HepG2 (cell line): ENCODE data around the gene TMEM200C. TPM values are rescaled to one million over a fixed set of nuclear protein-coding genes. Genes with fewer than 3 reads are reported as not detected.
A peak's percentile ranks its signal among the peaks of the same experiment; 100 is the strongest.

Experiments
- FOSL2 ChIP-seq: sonication (generic); formaldehyde crosslinking; IDR thresholded peaks from 2 replicates; pipeline ENCODE4 v1.4.0; 2020; ENCODE audit warnings: missing genetic modification reagents
- HNF4G ChIP-seq, 2 experiments: sonication (generic) in 1 of 2; formaldehyde crosslinking in 1 of 2; IDR thresholded peaks; 2 replicates each; pipeline versions ENCODE4 v1.4.0 to v1.6.1; 2011 to 2020; ENCODE audit warnings: borderline replicate concordance in 2 of 2, low read depth in 2 of 2, mild to moderate bottlenecking in 2 of 2, low read length in 1 of 2, missing genetic modification reagents in 1 of 2, moderate library complexity in 1 of 2
- HNRNPUL1 ChIP-seq: fragments of 200-400 bp; formaldehyde crosslinking; IDR thresholded peaks from 2 replicates; pipeline ENCODE4 v1.6.1; 2017; ENCODE audit warnings: low read depth, mild to moderate bottlenecking, low read length, moderate library complexity
- KIAA2018 ChIP-seq: sonication (generic); formaldehyde crosslinking; IDR thresholded peaks from 2 replicates; pipeline ENCODE4 v1.5.0; 2020; ENCODE audit warnings: mild to moderate bottlenecking, missing genetic modification reagents, borderline replicate concordance
- MAX ChIP-seq: IDR thresholded peaks from 2 replicates; pipeline ENCODE4 v1.6.1; 2012; ENCODE audit warnings: inconsistent platforms
- REPIN1 ChIP-seq: sonication (generic); formaldehyde crosslinking; IDR thresholded peaks from 2 replicates; pipeline ENCODE4 v1.8.0; 2022; ENCODE audit warnings: missing genetic modification reagents, low read depth, mild to moderate bottlenecking, borderline replicate concordance
- TGIF2 ChIP-seq: IDR thresholded peaks from 2 replicates; pipeline ENCODE4 v1.6.1; 2016; ENCODE audit warnings: control low read depth, missing compliant biosample characterization
- ZNF557 ChIP-seq: sonication (generic); formaldehyde crosslinking; IDR thresholded peaks from 2 replicates; pipeline ENCODE4 v1.4.0; 2020; ENCODE audit warnings: missing genetic modification reagents
- ZNF766 ChIP-seq: sonication (generic); formaldehyde crosslinking; IDR thresholded peaks from 2 replicates; pipeline ENCODE4 v1.5.0; 2020; ENCODE audit warnings: missing genetic modification reagents, borderline replicate concordance
- polyA plus RNA-seq, 8 experiments: library from polyadenylated mRNA; depleted of rRNA in 3 of 8; stranded (reverse) in 7 of 8; unstranded in 1 of 8; fragments of >200 nt; fragmentation: Illumina TruSeq in 4 of 8; extraction: Trizol in 4 of 8; gene quantifications; 2 replicates each; pipeline versions ENCODE4 v1.2.1 to v1.2.3, GENCODE V29; 2011 to 2016; ENCODE audit warnings: low read depth in 4 of 8, missing spikeins in 1 of 8, mixed read lengths in 1 of 8; ENCODE audit not compliant: insufficient read depth in 1 of 8
- total RNA-seq, 5 experiments: library from RNA; depleted of rRNA; stranded (reverse); fragments of >200 nt; fragmentation: Illumina TruSeq; extraction: Trizol; gene quantifications; 2 replicates each; pipeline ENCODE4 v1.2.3, GENCODE V29; 2016; ENCODE audit warnings: low read depth in 1 of 5
- TF ChIP-seq, protein P1 (sequence below): sonication (generic); formaldehyde crosslinking; IDR thresholded peaks from 2 replicates; pipeline ENCODE4 v1.5.0; 2020; ENCODE audit warnings: missing genetic modification reagents
- TF ChIP-seq, protein P2 (sequence below): sonication (generic); formaldehyde crosslinking; IDR thresholded peaks from 2 replicates; pipeline ENCODE4 v1.4.0; 2020; ENCODE audit warnings: missing genetic modification reagents, borderline replicate concordance
- TF ChIP-seq, protein P3 (sequence below): sonication (generic); formaldehyde crosslinking; conservative IDR thresholded peaks from 2 replicates; pipeline ENCODE4 v1.4.0; 2020; ENCODE audit warnings: missing genetic modification reagents

Gene TMEM200C
- total and polyA plus RNA-seq, 2 of the 13 experiments (the other 11 are each of a cell fraction or from before 2014, with no cell fraction given): 0.04 TPM; not detected in 1

- no peak for TF ChIP-seq HNF4G (IDR thresholded peaks at IDR 0.05; ENCODE audit: borderline replicate concordance, low read depth, low read length)
- no peak for TF ChIP-seq HNF4G (CRISPR knock-in tag; IDR thresholded peaks at IDR 0.05; ENCODE audit: borderline replicate concordance, low read depth)
- TF ChIP-seq ZNF557 (CRISPR knock-in tag): no peak
- TF ChIP-seq ZNF766: no peak
- no peak for TF ChIP-seq REPIN1 (CRISPR knock-in tag)
- no peak for TF ChIP-seq HNRNPUL1
- no peak for TF ChIP-seq MAX
- TF ChIP-seq, protein P1, sequence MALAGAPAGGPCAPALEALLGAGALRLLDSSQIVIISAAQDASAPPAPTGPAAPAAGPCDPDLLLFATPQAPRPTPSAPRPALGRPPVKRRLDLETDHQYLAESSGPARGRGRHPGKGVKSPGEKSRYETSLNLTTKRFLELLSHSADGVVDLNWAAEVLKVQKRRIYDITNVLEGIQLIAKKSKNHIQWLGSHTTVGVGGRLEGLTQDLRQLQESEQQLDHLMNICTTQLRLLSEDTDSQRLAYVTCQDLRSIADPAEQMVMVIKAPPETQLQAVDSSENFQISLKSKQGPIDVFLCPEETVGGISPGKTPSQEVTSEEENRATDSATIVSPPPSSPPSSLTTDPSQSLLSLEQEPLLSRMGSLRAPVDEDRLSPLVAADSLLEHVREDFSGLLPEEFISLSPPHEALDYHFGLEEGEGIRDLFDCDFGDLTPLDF (CRISPR knock-in tag): no peak
- TF ChIP-seq TGIF2: no peak
- TF ChIP-seq, protein P2, sequence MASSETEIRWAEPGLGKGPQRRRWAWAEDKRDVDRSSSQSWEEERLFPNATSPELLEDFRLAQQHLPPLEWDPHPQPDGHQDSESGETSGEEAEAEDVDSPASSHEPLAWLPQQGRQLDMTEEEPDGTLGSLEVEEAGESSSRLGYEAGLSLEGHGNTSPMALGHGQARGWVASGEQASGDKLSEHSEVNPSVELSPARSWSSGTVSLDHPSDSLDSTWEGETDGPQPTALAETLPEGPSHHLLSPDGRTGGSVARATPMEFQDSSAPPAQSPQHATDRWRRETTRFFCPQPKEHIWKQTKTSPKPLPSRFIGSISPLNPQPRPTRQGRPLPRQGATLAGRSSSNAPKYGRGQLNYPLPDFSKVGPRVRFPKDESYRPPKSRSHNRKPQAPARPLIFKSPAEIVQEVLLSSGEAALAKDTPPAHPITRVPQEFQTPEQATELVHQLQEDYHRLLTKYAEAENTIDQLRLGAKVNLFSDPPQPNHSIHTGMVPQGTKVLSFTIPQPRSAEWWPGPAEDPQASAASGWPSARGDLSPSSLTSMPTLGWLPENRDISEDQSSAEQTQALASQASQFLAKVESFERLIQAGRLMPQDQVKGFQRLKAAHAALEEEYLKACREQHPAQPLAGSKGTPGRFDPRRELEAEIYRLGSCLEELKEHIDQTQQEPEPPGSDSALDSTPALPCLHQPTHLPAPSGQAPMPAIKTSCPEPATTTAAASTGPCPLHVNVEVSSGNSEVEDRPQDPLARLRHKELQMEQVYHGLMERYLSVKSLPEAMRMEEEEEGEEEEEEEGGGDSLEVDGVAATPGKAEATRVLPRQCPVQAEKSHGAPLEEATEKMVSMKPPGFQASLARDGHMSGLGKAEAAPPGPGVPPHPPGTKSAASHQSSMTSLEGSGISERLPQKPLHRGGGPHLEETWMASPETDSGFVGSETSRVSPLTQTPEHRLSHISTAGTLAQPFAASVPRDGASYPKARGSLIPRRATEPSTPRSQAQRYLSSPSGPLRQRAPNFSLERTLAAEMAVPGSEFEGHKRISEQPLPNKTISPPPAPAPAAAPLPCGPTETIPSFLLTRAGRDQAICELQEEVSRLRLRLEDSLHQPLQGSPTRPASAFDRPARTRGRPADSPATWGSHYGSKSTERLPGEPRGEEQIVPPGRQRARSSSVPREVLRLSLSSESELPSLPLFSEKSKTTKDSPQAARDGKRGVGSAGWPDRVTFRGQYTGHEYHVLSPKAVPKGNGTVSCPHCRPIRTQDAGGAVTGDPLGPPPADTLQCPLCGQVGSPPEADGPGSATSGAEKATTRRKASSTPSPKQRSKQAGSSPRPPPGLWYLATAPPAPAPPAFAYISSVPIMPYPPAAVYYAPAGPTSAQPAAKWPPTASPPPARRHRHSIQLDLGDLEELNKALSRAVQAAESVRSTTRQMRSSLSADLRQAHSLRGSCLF (CRISPR knock-in tag): no peak
- TF ChIP-seq, protein P3, sequence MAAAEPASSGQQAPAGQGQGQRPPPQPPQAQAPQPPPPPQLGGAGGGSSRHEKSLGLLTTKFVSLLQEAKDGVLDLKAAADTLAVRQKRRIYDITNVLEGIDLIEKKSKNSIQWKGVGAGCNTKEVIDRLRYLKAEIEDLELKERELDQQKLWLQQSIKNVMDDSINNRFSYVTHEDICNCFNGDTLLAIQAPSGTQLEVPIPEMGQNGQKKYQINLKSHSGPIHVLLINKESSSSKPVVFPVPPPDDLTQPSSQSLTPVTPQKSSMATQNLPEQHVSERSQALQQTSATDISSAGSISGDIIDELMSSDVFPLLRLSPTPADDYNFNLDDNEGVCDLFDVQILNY: no peak
- no peak for TF ChIP-seq KIAA2018
- peak; percentile 33; the same call in 1 of the 2 replicates for TF ChIP-seq FOSL2
These were observed 4.9 kb upstream of the TMEM200C start (continued) for GRCh38 chr18:5900262-5900661.
